Activated CD4-positive, alpha-beta T cell treated with anti-CD3 and anti-CD28 coated beads, Interleukin-2, amount 50 U/mL, for 4 hours (primary cell): ENCODE data around the gene DAND5.

Source experiments
- DNase-seq, 2 experiments: peaks; one replicate each; pipeline ENCODE4 v3.0.0-alpha.2; 2020

The DAND5 gene

DNA sequence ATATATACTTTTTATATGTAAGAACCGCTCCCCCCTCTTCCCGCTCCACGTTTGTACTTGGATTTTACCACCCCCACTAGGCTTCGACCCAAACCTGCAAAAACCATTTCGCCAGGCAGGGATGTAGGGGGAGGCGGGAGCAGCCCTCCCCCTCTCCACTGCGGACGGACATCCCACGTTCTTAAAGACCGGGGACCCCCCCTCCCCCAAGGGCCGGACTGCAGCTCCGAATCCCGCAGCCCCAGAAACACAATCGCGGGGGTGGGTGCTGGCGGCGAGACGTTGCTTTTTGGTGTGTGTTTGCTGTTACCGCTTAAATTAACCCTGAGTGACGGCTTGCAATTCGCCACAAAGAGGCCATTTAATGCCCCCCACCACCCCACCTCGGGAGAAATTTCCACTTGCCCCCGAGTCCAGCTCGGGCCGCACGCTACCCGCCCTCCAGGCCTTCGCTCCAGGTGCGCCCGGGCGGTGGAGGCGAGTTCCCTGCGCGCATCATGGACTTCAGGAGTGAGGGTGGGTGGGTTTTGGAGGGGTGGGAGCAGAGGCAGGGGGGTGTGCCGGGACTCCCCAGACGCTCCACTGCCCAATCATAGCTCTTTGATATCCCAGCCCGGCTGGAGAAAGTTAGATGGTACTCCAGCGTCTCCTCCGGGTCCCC, 41.7 kb downstream of the DAND5 start:
- no peak for DNase-seq

GRCh38 chr19:13011653-13012389, 42.4 kb downstream of the DAND5 start:
- DNase-seq, result no peak

- no peak for DNase-seq
Observed at GRCh38 chr19:13012390-13012689, 43.0 kb downstream of the DAND5 start.

- DNase-seq, result no peak
Observed at GRCh38 chr19:13012690-13013608, 43.6 kb downstream of the DAND5 start.

DNA sequence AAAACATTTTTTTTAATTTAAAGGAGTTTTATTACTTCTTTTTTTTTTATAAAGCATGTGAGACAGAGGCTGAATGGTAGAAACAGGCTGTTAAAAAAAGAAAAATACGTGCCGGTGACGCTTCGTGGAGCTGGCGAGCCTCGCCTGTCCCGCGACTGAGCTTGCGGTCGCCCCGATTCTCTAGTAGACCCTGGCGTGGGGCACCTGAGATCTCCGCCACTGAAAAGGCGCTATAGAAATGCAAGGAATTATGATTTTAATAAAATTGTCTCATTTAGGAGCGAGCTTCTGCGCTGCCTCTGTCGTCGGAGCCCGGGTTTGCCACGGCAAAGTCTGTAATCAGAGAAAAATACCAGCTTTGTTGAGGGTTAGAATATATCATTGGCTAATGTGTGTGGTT, 44.3 kb downstream of the DAND5 start:
- no peak for DNase-seq

GRCh38 chr19:13014101-13014920, 44.9 kb downstream of the DAND5 start:
- DNase-seq, result no peak

- no peak for DNase-seq
Observed at GRCh38 chr19:13014921-13015280, 45.5 kb downstream of the DAND5 start.

DNA sequence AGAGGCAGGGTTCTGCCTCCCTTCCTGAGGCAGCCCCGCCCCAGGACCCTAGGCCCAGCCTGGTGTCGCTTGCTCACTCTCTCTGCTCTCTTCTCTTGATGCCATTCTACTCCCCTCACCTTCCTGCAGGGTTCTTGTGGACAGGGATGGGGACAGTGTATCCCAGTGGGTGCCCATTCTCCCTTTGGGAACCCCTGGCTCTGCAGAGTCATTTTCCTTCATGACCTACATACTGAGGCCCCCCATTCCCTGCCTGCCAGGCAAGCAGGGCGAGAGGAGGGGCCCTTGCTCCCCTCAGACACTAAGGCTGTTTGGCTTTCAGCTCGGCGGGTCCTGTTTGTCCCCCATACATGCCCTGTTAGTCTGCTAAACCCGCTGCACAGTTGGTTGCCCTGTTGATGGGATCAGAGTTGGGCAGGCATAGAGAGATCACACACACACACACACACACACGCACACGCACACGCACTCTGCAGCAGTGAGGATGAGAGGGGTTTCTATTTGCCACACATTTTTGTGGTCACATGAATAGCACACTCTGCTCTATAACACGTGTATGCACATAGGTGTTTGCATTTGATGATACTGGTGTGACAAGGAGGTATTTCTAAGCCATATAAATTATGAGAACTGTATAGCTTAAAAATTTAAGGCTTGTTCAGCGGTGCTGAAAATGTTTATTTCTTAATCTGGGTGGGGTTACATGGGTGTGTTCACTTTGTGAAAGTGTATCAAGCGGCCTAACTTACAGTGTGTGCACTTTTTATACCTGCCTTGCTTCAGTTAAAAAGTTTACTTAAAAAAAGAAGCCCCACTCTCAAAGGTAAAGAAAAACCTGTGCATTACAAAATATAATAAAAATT, 46.2 kb downstream of the DAND5 start:
- DNase-seq, result no peak

DNA sequence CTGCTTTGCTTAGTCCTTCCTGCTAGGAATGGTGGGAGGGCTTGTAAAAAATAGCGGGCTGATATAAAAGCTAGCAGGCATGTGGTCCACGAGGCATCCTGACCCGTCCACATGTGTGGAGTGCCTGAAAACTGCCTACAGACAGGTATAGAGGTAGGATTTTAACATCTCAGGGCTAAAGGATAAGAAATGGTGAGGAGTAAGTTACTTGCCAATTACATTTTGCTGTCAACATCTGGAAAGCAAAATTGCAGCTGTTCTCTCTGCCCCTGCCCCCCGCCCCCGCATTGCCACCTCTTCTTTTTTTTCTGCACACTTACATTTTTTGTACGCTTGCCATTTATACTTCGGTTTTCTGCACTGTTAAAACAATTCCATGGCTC, 46.9 kb downstream of the DAND5 start:
- DNase-seq, result no peak

DNA sequence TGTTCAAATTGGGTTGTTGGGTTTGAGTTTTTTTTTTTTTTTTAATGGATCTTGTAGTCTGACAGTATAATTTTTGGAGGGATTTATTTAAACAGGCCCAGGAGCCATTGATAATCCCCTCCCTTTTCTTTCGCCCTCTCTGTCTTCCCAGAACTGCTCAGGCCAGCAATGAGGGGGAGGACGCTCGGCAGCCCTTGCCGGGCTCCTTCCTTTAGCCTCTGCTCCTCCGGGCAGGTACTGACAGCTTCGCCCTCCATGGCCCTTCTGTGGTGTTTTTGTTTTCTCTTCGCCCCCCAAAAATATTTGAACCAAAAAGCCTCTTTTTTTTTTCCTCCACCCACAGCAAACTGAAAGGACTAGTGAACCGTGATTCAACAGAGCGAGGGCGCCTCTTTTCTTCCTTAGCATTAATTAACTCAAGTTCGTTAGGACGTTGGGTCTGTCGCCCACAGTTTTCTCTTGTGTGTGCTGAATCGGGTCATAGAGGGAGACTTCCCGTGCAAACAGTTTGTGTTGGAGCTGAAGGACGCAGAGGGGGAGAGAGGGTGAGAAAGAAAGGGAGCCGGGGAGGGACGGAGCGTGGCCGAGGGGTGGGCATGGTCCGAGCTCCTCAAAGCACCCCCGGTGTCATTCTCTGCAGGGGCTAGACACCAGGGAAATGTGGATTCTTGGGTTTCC, 47.4 kb downstream of the DAND5 start:
- no peak for DNase-seq

- DNase-seq, result no peak
Observed at GRCh38 chr19:13017306-13018034, 48.1 kb downstream of the DAND5 start.

- DNase-seq, result no peak
Observed at GRCh38 chr19:13018035-13018914, 48.9 kb downstream of the DAND5 start.

DNA sequence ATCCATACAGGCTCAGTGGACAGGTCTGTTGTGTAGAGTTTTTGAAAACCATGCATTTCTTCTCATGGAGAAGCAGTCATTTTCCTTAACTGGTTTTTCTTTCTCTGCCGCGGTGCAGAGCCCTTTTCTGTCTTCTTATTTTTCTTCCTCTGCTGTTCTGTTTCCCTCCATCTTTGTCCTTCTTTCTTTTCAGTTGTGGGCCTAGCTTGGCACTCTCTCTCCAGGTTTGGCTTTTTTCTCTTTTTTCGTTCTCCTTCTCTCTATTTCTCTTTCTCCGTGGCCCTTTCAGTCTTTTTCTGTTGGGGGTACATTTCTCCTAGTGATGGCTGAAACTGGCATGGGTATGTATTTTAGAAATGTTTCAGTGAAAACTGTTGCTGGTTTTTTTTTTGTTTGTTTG, 50.0 kb downstream of the DAND5 start:
- no peak for DNase-seq

GRCh38 chr19:13020002-13020414, 50.6 kb downstream of the DAND5 start:
- no peak for DNase-seq

GRCh38 chr19:13022111-13022858, 52.9 kb downstream of the DAND5 start:
- DNase-seq, result no peak

DNA sequence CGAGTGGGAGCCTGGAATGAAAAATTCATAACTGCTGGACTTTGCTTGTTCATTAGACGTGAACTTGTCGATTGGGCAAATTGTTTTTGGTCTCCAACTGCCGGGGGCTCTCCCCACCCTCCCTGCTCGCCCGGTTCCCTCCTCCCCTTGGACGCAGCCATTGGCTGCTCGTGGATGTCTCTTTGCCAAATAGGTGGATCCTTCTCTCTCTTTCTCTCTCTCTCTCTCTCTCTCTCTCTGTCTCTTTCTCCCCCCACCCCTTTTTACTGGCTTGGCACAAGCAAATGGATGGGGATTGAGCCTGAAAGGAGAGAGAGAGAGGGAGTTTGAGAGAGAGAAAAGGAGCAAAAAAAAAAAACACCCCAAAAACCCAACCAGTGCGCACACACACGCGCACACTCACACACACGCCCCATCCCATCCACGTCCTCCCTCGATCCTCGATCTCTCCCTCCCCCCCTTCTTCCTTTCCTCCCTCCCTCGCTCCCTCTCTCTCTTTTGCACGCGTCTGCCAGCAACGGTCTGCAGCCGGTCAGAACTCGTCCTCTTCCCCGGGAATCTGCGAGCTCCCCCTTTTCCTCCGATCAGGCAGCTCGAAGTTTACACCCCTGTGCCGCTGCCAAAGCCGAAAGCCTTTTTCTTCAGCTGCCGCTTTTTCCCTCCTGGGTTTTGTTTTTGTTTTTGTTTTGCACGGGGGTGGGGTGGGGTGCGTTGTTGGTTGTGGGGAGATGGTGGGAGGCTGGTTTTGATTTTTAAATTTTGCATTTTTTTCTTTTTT, 53.7 kb downstream of the DAND5 start:
- DNase-seq, result no peak

DNA sequence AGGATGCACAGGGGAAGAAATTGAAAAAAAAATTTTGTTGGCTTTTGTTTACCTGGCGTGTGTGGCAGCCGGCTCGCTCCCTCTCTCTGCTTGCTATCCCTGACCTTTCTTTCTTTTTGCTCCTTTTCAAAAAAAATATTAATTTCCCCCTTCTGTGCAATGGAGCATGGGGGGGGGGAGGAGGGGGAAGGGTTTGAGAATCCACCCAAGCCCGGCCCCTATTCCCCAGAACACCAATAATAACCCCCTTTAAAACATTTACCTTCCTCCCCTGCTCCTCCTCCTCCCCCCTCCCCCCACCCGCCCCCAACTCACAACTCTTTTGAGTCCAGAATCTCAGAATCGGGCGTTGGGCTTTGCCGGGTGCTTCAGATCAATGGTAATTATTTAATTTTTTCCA, 54.3 kb downstream of the DAND5 start:
- no peak for DNase-seq
